ENCODE measurements around the gene RNGTT.
"Not testable (repeated sequence)": the region's sequence is repeated elsewhere in the genome, so short reads cannot be mapped to it uniquely, and the experiment has no call there.

RNGTT gene

GRCh38 chr6:88970301-88970700 lies 6.9 kb upstream of the RNGTT start:
- TF ChIP-seq ZFX (IDR thresholded peaks at IDR 0.05) (no peak), CTCF (conservative IDR thresholded peaks at IDR 0.05) (no peak)

GRCh38 chr6:88969255-88969654 lies 5.8 kb upstream of the RNGTT start:
- H3K27ac ChIP-seq = not testable (repeated sequence)

More at GRCh38 chr6:88970301-88970700, 6.9 kb upstream of the RNGTT start:
- H3K27ac ChIP-seq = no peak overlapping the region

DNA sequence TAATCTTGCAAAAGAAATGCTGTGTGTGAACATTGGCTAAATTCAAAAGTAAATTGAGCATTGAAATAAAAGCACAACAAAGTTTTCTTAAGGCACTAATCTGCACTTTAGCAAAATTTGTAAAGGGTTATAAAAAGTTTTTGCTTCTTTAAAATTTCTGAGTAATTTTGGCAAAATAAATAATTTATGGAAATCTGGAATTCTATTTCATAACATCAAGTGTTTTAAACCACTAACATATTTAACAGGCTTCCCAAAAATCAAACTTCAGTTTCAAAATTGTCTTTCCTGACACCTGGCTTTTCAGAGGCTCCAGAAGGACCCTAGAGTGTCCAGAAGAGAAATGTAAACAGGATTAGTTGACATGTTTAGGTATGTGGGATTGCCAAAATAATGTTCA lies 4.5 kb upstream of the RNGTT start:
- no peak overlapping the region for H3K27ac ChIP-seq
- TF ChIP-seq CTCF (conservative IDR thresholded peaks at IDR 0.05) = no peak
- TF ChIP-seq ZFX (IDR thresholded peaks at IDR 0.05) = no peak

- H3K27ac ChIP-seq = no peak overlapping the region
- TF ChIP-seq ZFX (IDR thresholded peaks at IDR 0.05) = no peak
- no peak for TF ChIP-seq CTCF (conservative IDR thresholded peaks at IDR 0.05)
Measured at GRCh38 chr6:88965691-88966090, 2.3 kb upstream of the RNGTT start.

DNA sequence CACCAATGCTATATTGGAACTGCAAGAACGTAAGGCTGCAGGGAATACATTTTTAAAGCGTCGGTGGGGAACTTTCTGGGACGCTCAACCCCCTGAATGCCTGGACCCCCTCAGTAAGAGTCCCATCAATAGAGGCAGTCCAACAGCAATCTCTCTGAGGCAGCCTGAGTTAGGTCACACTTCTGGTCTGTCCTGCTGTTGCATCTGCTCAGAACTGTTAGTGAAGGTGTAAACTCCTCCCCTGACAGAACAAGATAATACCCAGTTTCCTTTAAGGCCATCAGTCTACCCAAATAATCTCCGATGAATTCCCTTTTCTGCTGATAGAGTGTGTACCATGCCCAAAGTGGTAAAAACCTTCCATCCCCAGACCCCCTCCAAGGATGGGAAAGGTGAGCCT lies 1.1 kb upstream of the RNGTT start:
- TF ChIP-seq CTCF (conservative IDR thresholded peaks at IDR 0.05) = no peak
- no peak for TF ChIP-seq ZFX (IDR thresholded peaks at IDR 0.05)
- no peak overlapping the region for H3K27ac ChIP-seq

DNA sequence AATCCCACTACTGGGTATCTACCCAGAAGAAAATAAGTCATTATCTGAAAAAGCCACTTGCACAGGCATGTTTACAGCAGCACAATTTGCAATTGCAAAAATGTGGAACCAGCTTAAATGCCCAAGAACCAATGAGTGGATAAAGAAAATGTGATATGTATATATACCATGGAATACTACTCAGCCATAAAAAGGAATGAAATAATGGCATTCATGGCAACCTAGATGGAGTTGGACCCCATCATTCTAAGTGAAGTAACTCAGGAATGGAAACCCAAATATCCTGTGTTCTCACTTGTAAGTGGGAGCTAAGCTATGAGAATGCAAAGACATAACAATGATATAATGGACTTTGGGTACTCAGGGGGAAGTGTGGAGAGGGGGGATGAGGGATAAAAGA lies 4.6 kb downstream of the RNGTT start:
- no peak for TF ChIP-seq CTCF (conservative IDR thresholded peaks at IDR 0.05)
- no peak for TF ChIP-seq ZFX (IDR thresholded peaks at IDR 0.05)
- H3K27ac ChIP-seq = no peak overlapping the region

GRCh38 chr6:88953550-88954386 lies 9.7 kb downstream of the RNGTT start:
- TF ChIP-seq CTCF (conservative IDR thresholded peaks at IDR 0.05) (no peak), ZFX (IDR thresholded peaks at IDR 0.05) (no peak)
- no peak overlapping the region for H3K27ac ChIP-seq

All from C4-2B (cell line).